Rectal smooth muscle tissue (tissue), 1 donor: ENCODE measurements around the gene CLIC1.

ENCODE experiments used
- H3K27ac ChIP-seq: one replicate; pipeline ENCODE4 v1.7.0; 2013; ENCODE audit warnings: low read depth, low read length, inconsistent platforms
- H3K27me3 ChIP-seq: one replicate; pipeline ENCODE4 v1.7.0; 2013; ENCODE audit warnings: low read length; ENCODE audit not compliant: control insufficient read depth, insufficient read depth
- H3K36me3 ChIP-seq: one replicate; pipeline ENCODE4 v1.7.0; 2013; ENCODE audit warnings: low read length; ENCODE audit not compliant: control insufficient read depth, insufficient read depth
- H3K4me1 ChIP-seq: one replicate; pipeline ENCODE4 v1.7.0; 2013; ENCODE audit warnings: low read length; ENCODE audit not compliant: control insufficient read depth, insufficient read depth
- H3K4me3 ChIP-seq: one replicate; pipeline ENCODE4 v1.7.0; 2013; ENCODE audit warnings: low read length
- H3K9ac ChIP-seq: one replicate; pipeline ENCODE4 v1.7.0; 2013; ENCODE audit warnings: low read length

CLIC1 gene

GRCh38 chr6:31776989-31777666 lies 40.8 kb upstream of the CLIC1 start, which contains the start of gene VWA7:
VWA7 (minus strand) TSS chr6:31777328; CDS start chr6:31776779, 549 bp downstream.
- peaks cover 15% of the 10 kb centered on the region for H3K36me3 ChIP-seq
- H3K27me3 ChIP-seq, result no peaks in the 10 kb centered on the region
- no peak within 1 kb of the TSS for H3K9ac ChIP-seq

GRCh38 chr6:31776485-31776988 lies 40.2 kb upstream of the CLIC1 start:
- Histone ChIP-seq H3K4me3 (no peak overlapping the region), H3K9ac (no peak overlapping the region)

More at GRCh38 chr6:31776989-31777666, 40.8 kb upstream of the CLIC1 start, which contains the start of gene VWA7:
- Histone ChIP-seq H3K4me1 (no peaks in the 10 kb centered on the region), H3K27ac (no peak within 1 kb of the TSS), H3K4me3 (no peak within 1 kb of the TSS)

GRCh38 chr6:31775633-31776484 lies 39.5 kb upstream of the CLIC1 start:
- Histone ChIP-seq H3K27ac (no peak overlapping the region), H3K9ac (no peak overlapping the region), H3K36me3 (peaks cover 8% of the 10 kb centered on the region), H3K27me3 (no peaks in the 10 kb centered on the region), H3K4me3 (no peak overlapping the region), H3K4me1 (no peaks in the 10 kb centered on the region)

More at GRCh38 chr6:31776485-31776988, 40.2 kb upstream of the CLIC1 start:
- no peaks in the 10 kb centered on the region for H3K27me3 ChIP-seq
- H3K36me3 ChIP-seq, result peaks cover 13% of the 10 kb centered on the region
- H3K4me1 ChIP-seq, result no peaks in the 10 kb centered on the region
- H3K27ac ChIP-seq, result no peak overlapping the region

- Histone ChIP-seq H3K4me1 (no peaks in the 10 kb centered on the region), H3K27ac (no peak overlapping the region), H3K9ac (no peak overlapping the region)
Measured at GRCh38 chr6:31775184-31775583, 38.9 kb upstream of the CLIC1 start.

GRCh38 chr6:31771992-31772358 lies 35.6 kb upstream of the CLIC1 start:
- no peak overlapping the region for H3K27ac ChIP-seq
- no peaks in the 10 kb centered on the region for H3K36me3 ChIP-seq

More at GRCh38 chr6:31775184-31775583, 38.9 kb upstream of the CLIC1 start:
- Histone ChIP-seq H3K36me3 (peaks cover 3% of the 10 kb centered on the region), H3K4me3 (no peak overlapping the region), H3K27me3 (no peaks in the 10 kb centered on the region)

GRCh38 chr6:31770860-31771259 lies 34.5 kb upstream of the CLIC1 start:
- H3K27me3 ChIP-seq, result no peaks in the 10 kb centered on the region
- H3K4me1 ChIP-seq, result no peaks in the 10 kb centered on the region
- H3K9ac ChIP-seq, result no peak overlapping the region
- no peak overlapping the region for H3K4me3 ChIP-seq
- no peaks in the 10 kb centered on the region for H3K36me3 ChIP-seq
- no peak overlapping the region for H3K27ac ChIP-seq

More at GRCh38 chr6:31771992-31772358, 35.6 kb upstream of the CLIC1 start:
- no peaks in the 10 kb centered on the region for H3K4me1 ChIP-seq
- H3K9ac ChIP-seq, result no peak overlapping the region
- H3K4me3 ChIP-seq, result no peak overlapping the region
- H3K27me3 ChIP-seq, result no peaks in the 10 kb centered on the region

- H3K27me3 ChIP-seq, result no peaks in the 10 kb centered on the region
- no peak overlapping the region for H3K27ac ChIP-seq
- H3K36me3 ChIP-seq, result no peaks in the 10 kb centered on the region
- no peak overlapping the region for H3K9ac ChIP-seq
- no peak overlapping the region for H3K4me3 ChIP-seq
- no peaks in the 10 kb centered on the region for H3K4me1 ChIP-seq
Measured at GRCh38 chr6:31769684-31770371, 33.5 kb upstream of the CLIC1 start.

GRCh38 chr6:31768363-31769257 lies 32.3 kb upstream of the CLIC1 start:
- Histone ChIP-seq H3K27ac (no peak overlapping the region), H3K36me3 (no peaks in the 10 kb centered on the region), H3K4me3 (no peak overlapping the region), H3K27me3 (no peaks in the 10 kb centered on the region), H3K4me1 (no peaks in the 10 kb centered on the region), H3K9ac (no peak overlapping the region)

GRCh38 chr6:31767096-31767645 lies 30.8 kb upstream of the CLIC1 start:
- no peaks in the 10 kb centered on the region for H3K36me3 ChIP-seq
- no peaks in the 10 kb centered on the region for H3K4me1 ChIP-seq
- no peak overlapping the region for H3K9ac ChIP-seq
- H3K27me3 ChIP-seq, result no peaks in the 10 kb centered on the region
- no peak overlapping the region for H3K4me3 ChIP-seq
- H3K27ac ChIP-seq, result no peak overlapping the region

- H3K27me3 ChIP-seq, result no peaks in the 10 kb centered on the region
- H3K4me3 ChIP-seq, result peak overlapping the region; percentile 18
- no peak overlapping the region for H3K9ac ChIP-seq
- no peaks in the 10 kb centered on the region for H3K36me3 ChIP-seq
- H3K27ac ChIP-seq, result no peak overlapping the region
- no peaks in the 10 kb centered on the region for H3K4me1 ChIP-seq
Measured at GRCh38 chr6:31765910-31766794, 29.8 kb upstream of the CLIC1 start.

- H3K27me3 ChIP-seq, result no peaks in the 10 kb centered on the region
- no peak overlapping the region for H3K27ac ChIP-seq
- no peaks in the 10 kb centered on the region for H3K36me3 ChIP-seq
- no peaks in the 10 kb centered on the region for H3K4me1 ChIP-seq
- no peak overlapping the region for H3K9ac ChIP-seq
- H3K4me3 ChIP-seq, result no peak overlapping the region
Measured at GRCh38 chr6:31765559-31765909, 29.2 kb upstream of the CLIC1 start.
